CD4-positive, alpha-beta T cell treated with Interleukin-6 for 4 hours (primary cell): ENCODE results near the gene PHYHD1.
"Not testable (repeated sequence)": the region's sequence is repeated elsewhere in the genome, so short reads cannot be mapped to it uniquely, and the experiment has no call there.

ENCODE experiments used
- DNase-seq: peaks from one replicate; pipeline ENCODE4 v3.0.0-alpha.2; 2020; ENCODE audit warnings: mixed read lengths

Gene PHYHD1

DNA sequence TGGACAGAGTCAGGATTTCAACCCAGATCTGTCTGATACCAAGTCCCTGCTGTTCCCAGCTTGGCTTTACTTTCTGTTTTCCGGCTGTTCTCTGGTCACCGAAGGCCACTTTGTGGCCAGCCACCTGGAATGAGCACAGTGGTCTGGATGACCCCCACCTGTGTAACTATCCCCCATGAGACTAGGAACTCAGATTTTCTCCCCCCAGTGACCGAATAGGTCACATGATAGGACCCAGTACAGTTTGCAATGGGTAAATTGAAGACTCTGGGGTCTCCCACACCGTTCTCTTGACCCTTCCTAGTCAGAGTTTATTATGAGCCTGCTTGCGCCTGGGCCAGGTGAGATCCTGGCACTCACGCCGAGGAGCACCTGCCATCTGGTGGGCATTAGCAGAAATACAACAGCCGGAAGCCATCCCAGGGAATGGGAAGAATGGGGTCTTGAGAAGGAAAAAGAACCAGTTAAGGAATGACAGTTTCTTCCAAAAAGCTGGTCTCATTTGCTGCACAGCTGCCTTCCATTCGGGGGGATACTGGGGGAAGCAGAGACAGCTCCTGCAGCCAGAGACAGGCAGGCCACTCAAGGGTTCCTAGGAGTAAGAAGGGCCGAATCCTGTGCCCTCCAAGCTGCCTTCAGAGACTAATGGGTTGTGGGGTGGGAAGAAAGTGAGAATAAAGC lies 7.1 kb downstream of the PHYHD1 start:
- DNase-seq, result peak; percentile 67

DNA sequence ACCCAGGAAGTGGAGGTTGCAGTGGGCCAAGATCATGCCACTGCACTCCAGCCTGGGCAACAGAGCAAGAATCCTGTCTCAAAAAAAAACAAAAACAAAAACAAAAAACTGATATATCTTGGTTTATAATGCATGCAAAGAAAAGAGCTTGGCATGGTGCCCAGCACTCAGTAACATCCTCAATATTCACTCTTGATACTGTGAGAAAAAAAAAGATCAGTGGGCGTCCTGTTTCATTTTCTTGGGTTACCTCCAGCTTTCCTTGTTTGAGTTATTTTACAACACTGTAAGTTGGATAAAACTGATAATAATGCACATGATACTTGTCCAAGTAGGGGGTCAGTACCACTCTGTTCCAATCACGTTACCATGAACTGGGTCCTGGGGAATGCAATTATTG lies 7.8 kb downstream of the PHYHD1 start:
- no peak for DNase-seq

DNA sequence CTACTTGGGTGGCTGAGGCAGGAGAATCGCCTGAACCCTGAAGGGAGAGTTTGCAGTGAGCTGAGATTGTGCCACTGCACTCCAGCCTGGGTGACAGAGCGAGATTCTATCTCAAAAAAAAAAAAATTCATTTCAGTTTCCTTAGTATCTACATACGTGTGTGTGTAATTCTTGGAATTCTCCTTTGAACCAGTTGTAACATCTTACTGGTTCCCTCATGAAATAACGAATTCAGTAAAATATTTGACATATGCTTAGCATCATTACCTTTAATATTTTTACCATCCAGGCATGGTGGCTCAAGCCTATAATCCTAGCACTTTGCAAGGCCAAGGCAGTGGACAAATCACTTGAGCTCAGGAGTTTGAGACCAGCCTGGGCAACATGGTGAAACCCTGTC lies 8.8 kb downstream of the PHYHD1 start:
- no peak for DNase-seq

DNA sequence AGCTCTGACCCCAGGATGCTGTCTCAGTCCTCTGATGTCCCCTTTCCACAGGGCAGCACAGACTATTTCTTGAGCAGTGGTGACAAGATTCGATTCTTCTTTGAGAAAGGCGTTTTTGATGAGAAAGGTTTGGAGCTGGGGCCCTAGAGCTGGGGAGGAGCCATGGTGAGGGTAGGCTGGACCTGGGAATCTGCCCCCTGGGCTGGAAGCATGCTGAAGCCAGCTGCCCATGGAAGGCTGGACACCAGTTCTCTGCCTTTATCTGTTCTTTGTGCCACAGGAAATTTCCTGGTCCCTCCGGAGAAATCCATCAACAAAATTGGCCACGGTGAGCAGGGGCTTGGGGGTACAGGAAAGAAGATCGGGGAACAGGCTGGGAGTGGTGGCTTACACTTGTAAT lies 12.9 kb downstream of the PHYHD1 start:
- no peak for DNase-seq

DNA sequence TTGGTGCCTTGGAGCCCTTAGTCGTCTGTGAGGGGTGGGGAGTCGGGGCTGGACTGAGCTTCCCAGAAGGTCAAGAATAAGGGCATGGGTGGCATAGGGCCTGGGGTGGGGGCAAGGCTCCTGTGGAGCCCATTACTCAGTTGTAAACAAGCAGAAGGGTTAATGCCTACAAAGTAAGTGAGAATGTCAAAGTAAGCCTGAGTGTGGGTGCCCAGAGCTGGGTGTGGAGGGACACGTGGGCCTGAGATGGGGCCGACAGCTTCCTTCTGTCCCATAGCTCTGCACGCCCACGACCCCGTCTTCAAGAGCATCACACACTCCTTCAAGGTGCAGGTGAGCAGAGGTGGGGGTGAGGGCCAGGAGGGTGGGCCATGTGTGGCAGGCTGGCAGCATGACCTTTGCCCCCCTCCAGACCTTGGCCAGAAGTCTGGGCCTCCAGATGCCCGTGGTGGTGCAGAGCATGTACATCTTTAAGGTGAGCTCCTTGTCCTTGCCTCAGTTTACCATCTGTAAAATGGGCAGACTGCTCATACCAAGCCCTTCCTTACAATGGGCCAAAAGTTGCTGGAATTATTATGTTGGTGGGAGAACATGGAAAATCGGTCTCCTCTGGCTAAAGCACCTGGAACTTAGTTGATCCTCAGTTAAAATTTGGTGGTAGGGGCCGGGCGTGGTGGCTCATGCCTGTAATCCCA lies 15.5 kb downstream of the PHYHD1 start:
- no peak for DNase-seq

DNA sequence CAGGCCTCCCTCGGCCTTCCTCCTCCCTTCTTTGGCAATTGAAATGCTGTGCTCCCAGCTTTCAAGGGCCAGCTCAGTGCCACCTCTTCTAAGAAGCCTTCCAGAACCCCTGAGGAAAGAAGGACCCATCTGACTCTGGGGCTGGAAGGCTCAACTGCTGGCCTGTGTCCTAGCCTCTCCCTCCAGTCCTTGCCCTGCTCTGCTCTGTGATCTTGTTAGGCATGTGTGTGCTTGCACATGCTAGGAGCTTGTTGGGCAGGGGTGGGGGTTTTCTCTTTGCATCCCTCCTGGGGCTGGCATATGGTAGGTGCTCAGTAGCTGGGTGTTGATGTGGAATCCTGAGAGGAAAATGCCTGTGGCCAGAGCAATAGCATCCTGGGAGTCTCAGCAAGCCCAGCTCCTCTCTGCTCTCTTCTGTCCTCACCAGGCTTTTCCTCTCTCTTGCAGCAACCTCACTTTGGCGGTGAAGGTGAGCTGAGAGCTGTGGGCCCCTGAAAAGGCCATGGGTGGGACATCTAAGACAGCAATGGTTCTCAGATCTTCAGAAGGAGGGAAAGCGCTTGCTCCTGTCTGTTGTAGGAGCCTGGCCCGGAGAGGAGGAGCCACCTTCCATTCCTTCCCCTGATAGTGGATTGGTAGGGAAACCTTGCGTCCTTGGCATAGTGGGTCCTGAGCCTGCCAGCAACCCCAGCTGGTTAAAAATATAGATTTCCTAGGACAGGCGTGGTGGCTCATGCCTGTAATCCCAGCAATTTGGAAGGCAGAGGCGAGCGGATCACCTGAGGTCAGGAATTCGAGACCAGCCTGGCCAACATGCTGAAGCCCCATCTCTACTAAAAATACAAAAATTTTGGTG lies 16.8 kb downstream of the PHYHD1 start:
- DNase-seq, result no peak

DNA sequence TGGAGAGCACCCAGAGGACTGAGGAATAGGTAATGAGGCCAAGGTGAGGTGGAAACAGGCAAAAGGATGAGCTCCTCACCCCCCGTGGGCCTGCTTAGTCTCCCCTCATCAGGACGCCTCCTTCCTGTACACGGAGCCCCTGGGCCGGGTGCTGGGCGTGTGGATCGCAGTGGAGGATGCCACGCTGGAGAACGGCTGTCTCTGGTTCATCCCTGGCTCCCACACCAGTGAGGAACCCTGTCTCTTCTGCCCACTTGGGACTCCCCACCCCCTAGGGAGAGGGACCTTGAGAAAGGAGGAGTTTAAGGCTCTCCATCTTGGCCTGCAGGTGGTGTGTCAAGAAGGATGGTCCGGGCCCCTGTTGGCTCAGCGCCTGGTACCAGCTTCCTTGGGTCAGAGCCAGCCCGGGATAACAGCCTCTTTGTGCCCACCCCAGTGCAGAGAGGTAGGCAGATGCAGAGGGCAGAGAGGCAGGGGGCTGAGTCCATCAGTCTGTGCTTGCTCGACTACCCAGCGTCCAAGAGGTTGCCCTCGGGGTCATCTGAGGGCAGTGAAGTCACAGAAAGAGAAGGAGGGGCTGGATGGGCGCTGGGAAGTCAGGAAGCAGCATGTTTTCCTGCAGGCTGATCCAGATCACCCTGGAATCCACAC lies 19.6 kb downstream of the PHYHD1 start:
- no peak for DNase-seq

DNA sequence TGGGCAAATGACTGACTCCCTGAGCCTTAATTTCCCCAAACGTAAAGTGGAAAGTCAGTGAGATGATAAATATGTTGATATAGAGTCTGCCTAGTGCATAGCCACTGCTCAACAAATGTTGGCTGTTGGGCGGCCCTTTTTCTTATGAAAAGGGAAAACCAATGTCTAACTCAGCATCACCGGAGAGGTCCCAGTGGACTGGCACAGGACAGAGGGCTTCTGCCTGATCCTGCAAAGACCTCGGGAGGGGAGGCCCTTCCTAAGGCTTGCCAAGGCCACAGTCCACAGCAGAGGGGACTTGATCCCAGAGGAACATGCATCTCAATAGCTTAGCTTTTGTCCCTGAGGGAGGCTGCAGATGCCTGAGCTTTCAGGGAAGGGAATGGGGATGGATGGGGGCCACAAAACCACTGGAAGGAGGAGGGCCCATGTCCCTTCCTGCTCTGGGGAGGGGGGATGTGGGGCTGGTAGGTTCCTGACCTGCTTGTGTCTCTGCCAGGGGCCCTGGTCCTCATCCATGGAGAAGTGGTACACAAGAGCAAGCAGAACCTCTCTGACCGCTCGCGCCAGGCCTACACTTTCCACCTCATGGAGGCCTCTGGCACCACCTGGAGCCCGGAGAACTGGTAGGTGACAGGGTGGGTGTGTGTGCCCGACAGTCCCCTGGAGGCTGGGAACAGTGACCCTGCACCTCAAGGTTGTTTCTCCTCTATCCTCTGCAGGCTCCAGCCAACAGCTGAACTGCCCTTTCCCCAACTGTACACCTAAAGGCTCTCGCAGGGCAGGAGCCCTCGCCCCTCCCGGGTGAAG lies 20.4 kb downstream of the PHYHD1 start:
- DNase-seq, result no peak

DNA sequence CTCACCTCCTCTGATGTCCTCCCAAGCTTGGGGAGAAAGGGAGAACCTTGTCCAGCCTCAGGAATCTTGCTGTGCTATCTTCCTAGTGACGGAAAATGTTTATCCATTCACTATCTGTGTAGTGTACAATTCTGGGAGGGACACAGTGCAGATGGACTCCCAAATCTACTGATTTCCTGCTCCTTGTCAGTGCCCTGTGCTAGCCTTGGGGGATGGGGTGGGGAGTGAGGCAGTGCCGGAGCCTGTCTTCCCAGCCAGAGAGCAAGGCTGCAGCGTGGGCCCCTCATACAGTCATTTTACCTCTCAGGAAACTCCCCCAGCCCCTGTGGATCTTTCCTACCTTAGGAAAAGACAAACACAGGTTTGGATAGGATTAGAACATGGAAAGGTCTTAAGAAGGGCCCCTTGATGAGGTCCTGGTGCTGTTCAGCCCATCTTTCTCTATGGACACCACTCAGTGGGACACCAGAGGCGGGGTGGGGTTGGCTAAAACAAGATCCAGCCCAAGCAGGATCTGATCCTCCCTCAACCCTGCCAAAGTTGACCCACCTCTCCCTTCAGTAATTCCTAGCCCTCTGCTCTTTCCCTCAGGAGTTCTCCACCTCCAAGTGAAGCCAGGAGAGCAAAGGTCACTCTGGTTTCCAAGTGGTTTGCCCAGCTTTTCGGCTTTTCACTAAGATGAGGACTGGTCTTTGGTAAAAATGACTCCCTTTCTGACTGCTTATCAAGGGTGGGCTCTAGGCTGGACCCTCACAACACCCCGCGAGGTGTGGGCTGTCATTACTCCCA lies 23.2 kb downstream of the PHYHD1 start:
- no peak for DNase-seq

DNA sequence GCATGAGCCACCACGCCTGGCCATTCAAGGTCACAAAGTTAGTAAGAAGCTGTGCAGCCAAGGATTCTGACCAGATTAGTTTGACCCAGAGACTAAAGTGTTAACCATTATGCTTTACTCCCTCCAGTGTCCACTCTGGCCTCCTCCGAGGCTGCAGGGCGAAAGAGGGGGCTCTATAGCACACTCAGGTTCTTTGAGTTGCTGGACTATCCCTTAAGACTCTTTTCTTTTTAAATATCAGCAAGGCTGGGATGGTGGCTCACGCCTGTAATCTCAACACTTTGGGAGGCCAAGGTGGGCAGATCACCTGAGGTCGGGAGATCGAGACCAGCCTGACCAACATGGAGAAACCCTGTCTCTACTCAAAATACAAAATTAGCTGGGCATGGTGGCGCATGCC lies 24.2 kb downstream of the PHYHD1 start:
- not testable (repeated sequence) for DNase-seq

DNA sequence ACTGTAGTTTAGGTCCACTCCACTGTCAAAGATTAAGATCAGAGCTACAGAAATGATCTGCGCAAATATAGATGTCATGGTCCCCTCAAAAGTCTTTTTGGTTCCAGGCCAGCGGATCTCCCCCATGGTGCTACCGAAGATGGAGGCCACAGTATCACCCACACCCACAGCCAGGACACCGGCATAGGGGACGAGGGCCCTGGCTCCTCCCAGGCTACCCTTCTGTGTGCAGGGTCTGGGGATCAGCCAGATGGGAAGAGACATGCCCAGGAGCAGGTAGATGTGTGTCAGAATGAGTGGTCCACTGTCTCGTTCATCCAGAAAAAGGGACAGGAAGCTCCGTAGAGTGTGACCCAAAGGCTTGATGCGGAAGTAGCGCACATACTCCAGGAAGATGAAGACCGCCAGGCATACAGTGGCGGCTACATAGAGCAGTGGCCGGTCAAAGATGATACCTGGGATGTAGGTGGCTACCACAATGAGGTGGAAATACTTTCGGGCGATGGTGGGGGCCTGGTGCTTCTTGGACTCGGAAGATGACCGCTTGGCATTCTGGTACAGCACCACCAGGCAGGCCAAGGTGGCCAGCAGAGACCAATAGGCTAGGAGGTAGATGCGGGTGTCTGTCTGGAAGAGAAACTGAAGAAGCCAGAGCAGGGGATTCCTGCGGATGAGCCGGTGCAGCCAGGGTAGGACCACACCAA lies 25.2 kb downstream of the PHYHD1 start:
- DNase-seq, result no peak

DNA sequence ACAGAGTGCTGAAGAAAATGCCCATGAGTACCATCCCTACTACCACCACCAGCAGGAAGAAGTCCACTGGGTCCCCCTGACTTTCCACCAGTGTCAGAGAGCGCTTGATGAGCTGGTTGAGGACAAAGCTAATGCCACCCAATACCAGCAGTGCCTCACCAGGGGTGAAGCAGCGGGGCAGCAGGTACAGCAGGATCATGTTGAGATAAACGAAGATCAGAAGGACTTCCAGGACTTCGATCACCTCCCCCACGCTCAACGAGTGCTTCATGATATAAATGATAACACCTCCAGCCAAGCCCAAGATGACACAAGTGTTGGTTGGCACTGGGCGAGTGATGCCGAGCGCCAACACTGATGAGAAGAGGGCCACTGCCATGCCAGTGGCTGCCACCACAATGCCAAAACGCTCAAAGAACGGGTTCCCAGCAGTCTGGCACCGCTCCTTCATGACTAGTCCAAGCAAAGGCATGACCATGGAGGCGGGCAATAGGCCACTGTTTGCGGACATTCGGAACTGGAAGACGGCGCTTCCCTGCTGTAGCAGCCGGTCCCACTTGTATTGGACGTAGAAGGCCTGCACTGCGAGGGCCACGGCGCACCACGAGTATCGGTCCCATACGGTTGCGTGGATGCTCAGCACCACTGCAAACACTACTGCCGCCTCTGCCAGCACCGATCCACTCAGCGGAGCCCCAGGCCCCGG lies 25.9 kb downstream of the PHYHD1 start:
- peak; percentile 38 for DNase-seq

DNA sequence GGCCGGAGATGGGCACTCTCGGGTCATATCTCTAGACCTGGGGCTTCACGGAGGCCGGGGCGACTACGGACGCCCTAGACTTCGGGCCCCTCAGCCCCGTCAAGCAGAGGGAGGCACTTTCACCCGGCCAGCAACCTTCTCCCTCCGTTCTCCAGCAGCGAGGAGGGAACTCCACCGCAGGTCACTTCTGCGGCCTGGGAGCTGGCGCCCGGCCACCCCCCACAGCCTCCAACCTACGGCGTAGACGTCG lies 26.4 kb downstream of the PHYHD1 start:
- no peak for DNase-seq

DNA sequence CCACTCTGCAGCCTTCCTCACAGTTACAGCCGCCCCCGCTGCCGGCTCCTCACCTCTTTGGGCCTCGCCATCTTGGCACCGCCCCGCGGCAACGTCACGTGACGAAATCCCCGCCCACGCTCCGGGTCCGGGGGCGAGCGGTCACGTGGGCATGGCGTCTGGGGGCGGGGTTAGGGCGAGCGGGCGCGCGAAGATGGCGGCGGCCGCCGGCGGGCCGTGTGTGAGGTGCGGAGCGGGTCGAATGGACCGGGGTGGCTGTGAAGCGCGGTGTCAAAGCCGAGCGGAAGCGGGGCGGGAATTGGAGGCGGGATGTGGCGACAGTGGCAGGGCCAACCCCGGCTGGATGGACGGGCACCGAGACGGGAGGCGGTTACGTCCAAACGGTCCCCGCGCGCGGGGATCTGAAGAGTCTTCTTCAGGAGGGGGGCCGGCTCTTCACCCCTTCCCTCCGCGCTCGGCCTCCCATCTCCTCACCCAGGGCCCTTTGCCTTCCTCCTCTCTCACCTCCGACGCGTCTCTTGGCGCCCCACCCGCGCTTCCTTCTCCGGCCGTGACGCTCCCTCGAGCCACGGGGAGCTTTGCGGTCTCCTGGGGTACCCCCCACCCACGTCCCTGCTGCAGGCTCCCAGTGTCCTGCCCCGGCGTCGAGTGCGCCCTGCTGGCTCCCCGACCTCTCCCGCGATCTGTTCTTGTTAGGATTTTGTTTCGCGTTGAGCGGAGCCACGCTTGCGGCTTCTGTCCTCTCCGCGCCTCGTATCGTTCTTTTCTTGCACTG lies 26.9 kb downstream of the PHYHD1 start, which contains the start of the genes DOLK and NUP188:
TSS of gene DOLK (minus strand) at position 77 of the 775 bp plus-strand sequence. CDS start 300 bp downstream, outside the sequence.
TSS of gene NUP188 (plus strand) at position 173 of the 775 bp plus-strand sequence. CDS start at position 194, 21 bp downstream.
- DNase-seq, result peak; percentile 99

DNA sequence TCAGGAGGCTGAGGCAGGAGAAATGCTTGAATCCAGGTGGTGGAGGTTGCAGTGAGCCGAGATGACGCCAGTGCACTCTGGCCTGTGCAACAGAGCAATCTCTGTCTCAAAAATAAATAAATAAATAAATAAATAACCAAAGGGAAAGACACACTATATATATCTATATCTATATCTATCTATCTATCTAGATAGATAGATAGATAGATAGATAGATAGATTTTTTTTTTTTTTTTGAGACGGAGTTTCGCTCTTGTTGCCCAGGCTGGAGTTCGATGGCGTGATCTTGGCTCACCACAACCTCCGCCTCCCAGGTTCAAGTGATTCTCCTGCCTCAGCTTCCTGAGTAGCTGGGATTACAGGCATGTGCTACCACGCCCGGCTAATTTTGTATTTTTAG lies 40.6 kb downstream of the PHYHD1 start:
- DNase-seq, result not testable (repeated sequence)

DNA sequence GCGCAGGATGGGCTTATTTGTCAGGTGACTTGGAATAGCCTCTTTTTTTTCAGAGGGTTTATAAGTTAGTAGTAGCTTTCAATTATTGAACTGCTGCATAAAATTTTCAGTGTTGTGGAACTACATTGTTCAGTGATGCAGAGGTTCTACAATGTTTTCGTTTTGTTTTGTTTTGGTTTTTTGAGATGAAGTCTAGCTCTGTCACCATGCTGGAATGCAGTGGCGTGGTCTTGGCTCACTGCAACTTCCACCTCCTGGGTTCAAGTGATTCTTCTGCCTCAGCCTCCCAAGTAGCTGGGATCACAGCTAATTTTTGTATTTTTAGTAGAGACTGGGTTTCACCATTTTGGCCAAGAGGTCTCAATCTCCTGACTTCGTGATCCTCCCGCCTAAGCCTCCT lies 48.7 kb downstream of the PHYHD1 start:
- no peak for DNase-seq

DNA sequence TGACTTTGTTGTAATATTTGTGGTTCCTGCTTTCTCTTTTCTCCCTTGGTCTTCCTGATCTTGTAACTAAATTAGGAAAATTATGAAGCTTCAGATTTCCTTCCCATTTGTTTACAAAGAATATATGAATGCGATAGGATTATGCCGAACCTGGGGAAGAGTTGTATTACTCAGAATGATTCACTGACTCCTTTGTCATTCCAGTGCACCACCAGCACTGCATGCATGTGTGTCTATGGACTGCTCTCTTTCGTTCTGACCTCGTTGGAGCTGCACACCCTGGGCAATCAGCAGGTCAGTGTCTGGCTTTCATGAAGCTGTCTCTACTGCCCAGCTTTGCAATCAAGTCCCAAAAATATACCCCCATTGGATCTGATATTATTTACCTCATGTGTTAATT lies 52.2 kb downstream of the PHYHD1 start:
- DNase-seq, result no peak

DNA sequence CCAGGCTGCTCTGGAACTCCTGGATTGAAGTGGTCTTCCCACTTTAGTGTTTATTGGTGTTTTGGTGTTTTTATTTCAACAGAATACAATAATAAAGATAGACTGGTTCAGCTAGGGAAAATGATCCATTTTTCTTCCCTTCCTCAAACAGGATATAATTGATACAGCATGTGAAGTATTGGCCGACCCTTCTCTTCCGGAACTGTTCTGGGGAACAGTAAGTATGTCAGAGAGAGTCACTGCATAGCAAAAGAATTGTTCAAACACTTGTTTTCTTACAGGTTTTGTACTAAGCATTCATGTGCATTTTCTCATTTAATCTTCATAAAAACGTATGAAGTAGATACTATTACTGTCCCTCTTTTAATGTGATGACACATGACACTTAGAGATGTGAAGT lies 58.3 kb downstream of the PHYHD1 start:
- DNase-seq, result no peak

DNA sequence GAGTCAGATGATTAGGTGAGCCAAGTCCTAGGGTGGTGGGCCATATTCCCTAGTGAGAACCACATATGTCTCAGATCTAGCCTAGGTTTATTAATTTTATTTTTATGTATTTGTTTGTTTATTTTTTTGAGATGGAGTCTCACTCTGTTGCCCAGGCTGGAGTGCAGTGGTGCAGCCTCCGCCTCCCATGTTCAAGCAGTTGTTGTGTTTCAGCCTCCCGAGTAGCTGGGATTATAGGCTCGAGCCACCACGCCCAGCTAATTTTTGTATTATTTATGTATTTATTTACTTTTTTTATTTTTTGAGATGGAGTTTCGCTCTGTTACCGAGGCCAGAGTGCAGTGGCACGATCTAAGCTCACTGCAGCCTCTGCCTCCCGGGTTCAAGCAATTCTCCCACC lies 62.8 kb downstream of the PHYHD1 start:
- no peak for DNase-seq
